Peyer's patch (tissue), 4 donors: ENCODE results near the gene NHLRC2. TPM values are rescaled to one million over a fixed set of nuclear protein-coding genes. Genes with fewer than 3 reads are reported as not detected.
A peak's percentile ranks its signal among the peaks of the same experiment; 100 is the strongest.

Source experiments
- DNase-seq, 3 donors: peaks; one replicate each; pipeline ENCODE4 v3.0.0-alpha.2; 2017 to 2019
- H3K27ac ChIP-seq, 4 donors: fragments of 200-600 bp; sonication (generic); one replicate each; pipeline ENCODE4 v1.5.1; 2016 to 2019
- H3K27me3 ChIP-seq, 2 donors: fragments of 200-600 bp; sonication (generic); one replicate each; pipeline ENCODE4 v1.5.1; 2019
- H3K36me3 ChIP-seq, 3 donors: fragments of 200-600 bp; sonication (generic); one replicate each; pipeline ENCODE4 v1.5.1; 2016 to 2019
- H3K4me1 ChIP-seq, 4 donors: fragments of 200-600 bp; sonication (generic); one replicate each; pipeline ENCODE4 v1.5.1; 2016 to 2019
- H3K4me3 ChIP-seq, 4 donors: fragments of 200-600 bp; sonication (generic); 1 replicate in 3 of 4; 2 replicates in 1 of 4; pipeline ENCODE4 v1.5.1; 2016 to 2019; ENCODE audit warnings: mild to moderate bottlenecking in 1 of 4
- H3K9me3 ChIP-seq, 4 donors: fragments of 200-600 bp; sonication (generic); one replicate each; pipeline ENCODE4 v1.5.1; 2016 to 2019; ENCODE audit warnings: mild to moderate bottlenecking in 1 of 4
- CTCF ChIP-seq, 6 experiments: fragments of 450-650 bp in 4 of 6; fragments of 200-600 bp in 2 of 6; sonication (generic) in 1 of 6; IDR thresholded peaks; one replicate each; pipeline ENCODE4 v1.5.1; 2017 to 2019; ENCODE audit warnings: antibody characterized with exemption in 6 of 6, mild to moderate bottlenecking in 3 of 6, moderate library complexity in 1 of 6
- POLR2A ChIP-seq, 2 donors: fragments of 450-650 bp; IDR thresholded peaks; one replicate each; pipeline ENCODE4 v1.5.1; 2017; ENCODE audit warnings: antibody characterized with exemption in 2 of 2, mild to moderate bottlenecking in 2 of 2, moderate library complexity in 2 of 2
- total RNA-seq, 4 donors: library from RNA; depleted of rRNA; stranded (reverse); fragments of >200 nt; gene quantifications; one replicate each; pipeline ENCODE4 v1.1.0, GENCODE V29; 2016

NHLRC2 gene
- total RNA-seq, 4 donors from 2014 or later: 53.8 to 185 (median 70.1) TPM

GRCh38 chr10:113843972-113844485, 10.4 kb upstream of the NHLRC2 start:
- Histone ChIP-seq H3K36me3 (peaks cover 0 to 19% (median 0%) of the 10 kb centered on the region in 3 donors), H3K27me3 (no peaks in the 10 kb centered on the region), H3K4me1 (no peaks in the 10 kb centered on the region), H3K27ac (no peak overlapping the region), H3K9me3 (no peaks in the 10 kb centered on the region), H3K4me3 (no peak overlapping the region)
- TF ChIP-seq POLR2A (IDR thresholded peaks at IDR 0.05) (no peak), CTCF (IDR thresholded peaks at IDR 0.05) (no peak)
- no peak for DNase-seq

GRCh38 chr10:113846036-113846435, 8.4 kb upstream of the NHLRC2 start:
- TF ChIP-seq POLR2A (IDR thresholded peaks at IDR 0.05) (no peak), CTCF (IDR thresholded peaks at IDR 0.05) (no peak)
- H3K9me3 ChIP-seq: no peaks in the 10 kb centered on the region
- peaks cover 0 to 16% (median 0%) of the 10 kb centered on the region in 3 donors for H3K36me3 ChIP-seq
- H3K4me3 ChIP-seq: no peak overlapping the region
- no peaks in the 10 kb centered on the region for H3K4me1 ChIP-seq
- no peak overlapping the region for H3K27ac ChIP-seq
- DNase-seq: no peak
- no peaks in the 10 kb centered on the region for H3K27me3 ChIP-seq

GRCh38 chr10:113849140-113849803, 5.2 kb upstream of the NHLRC2 start:
- Histone ChIP-seq H3K36me3 (peaks cover 0 to 13% (median 0%) of the 10 kb centered on the region in 3 donors), H3K4me1 (peaks cover 0 to 7% (median 0%) of the 10 kb centered on the region in 4 donors), H3K27ac (no peak overlapping the region), H3K4me3 (no peak overlapping the region), H3K27me3 (no peaks in the 10 kb centered on the region), H3K9me3 (no peaks in the 10 kb centered on the region)
- TF ChIP-seq CTCF (IDR thresholded peaks at IDR 0.05) (no peak), POLR2A (IDR thresholded peaks at IDR 0.05) (no peak)
- no peak for DNase-seq

GRCh38 chr10:113849946-113850345, 4.5 kb upstream of the NHLRC2 start:
- H3K36me3 ChIP-seq: peaks cover 0 to 13% (median 0%) of the 10 kb centered on the region in 3 donors
- no peaks in the 10 kb centered on the region for H3K27me3 ChIP-seq
- peaks cover 0 to 7% (median 0%) of the 10 kb centered on the region in 4 donors for H3K4me1 ChIP-seq
- H3K27ac ChIP-seq: no peak overlapping the region
- no peak overlapping the region for H3K4me3 ChIP-seq
- H3K9me3 ChIP-seq: no peaks in the 10 kb centered on the region
- no peak for DNase-seq
- TF ChIP-seq POLR2A (IDR thresholded peaks at IDR 0.05) (no peak), CTCF (IDR thresholded peaks at IDR 0.05) (no peak)

- peak overlapping the region; percentile 80 to 89 (median 86) for H3K27ac ChIP-seq
- H3K9me3 ChIP-seq: no peaks in the 10 kb centered on the region
- H3K4me1 ChIP-seq: peaks cover 0 to 36% (median 2%) of the 10 kb centered on the region in 4 donors
- TF ChIP-seq CTCF (IDR thresholded peaks at IDR 0.05) (peak in 1 of 6 experiments; percentile 2), POLR2A (IDR thresholded peaks at IDR 0.05) (no peak)
- H3K4me3 ChIP-seq: peak overlapping the region; percentile 86 to 88 (median 88)
- no peaks in the 10 kb centered on the region for H3K36me3 ChIP-seq
- H3K27me3 ChIP-seq: no peaks in the 10 kb centered on the region
- no peak for DNase-seq
Measured at GRCh38 chr10:113853578-113854012, 866 bp upstream of the NHLRC2 start.
